GM12865 (cell line): ENCODE data around the gene INVS.

ENCODE experiments used
- DNase-seq: peaks from one replicate; pipeline ENCODE4 v3.0.0; 2010; ENCODE audit warnings: low read depth
- H3K4me3 ChIP-seq: 2 replicates; pipeline ENCODE4 v1.5.1; 2011; ENCODE audit warnings: mild to moderate bottlenecking, low read depth, low read length, control low read depth
- CTCF ChIP-seq: IDR thresholded peaks from 2 replicates; pipeline ENCODE4 v1.5.1; 2011; ENCODE audit warnings: low read length, control low read depth, low read depth, inconsistent platforms; ENCODE audit not compliant: insufficient read depth; ENCODE audit errors: missing control alignments

INVS gene

DNA sequence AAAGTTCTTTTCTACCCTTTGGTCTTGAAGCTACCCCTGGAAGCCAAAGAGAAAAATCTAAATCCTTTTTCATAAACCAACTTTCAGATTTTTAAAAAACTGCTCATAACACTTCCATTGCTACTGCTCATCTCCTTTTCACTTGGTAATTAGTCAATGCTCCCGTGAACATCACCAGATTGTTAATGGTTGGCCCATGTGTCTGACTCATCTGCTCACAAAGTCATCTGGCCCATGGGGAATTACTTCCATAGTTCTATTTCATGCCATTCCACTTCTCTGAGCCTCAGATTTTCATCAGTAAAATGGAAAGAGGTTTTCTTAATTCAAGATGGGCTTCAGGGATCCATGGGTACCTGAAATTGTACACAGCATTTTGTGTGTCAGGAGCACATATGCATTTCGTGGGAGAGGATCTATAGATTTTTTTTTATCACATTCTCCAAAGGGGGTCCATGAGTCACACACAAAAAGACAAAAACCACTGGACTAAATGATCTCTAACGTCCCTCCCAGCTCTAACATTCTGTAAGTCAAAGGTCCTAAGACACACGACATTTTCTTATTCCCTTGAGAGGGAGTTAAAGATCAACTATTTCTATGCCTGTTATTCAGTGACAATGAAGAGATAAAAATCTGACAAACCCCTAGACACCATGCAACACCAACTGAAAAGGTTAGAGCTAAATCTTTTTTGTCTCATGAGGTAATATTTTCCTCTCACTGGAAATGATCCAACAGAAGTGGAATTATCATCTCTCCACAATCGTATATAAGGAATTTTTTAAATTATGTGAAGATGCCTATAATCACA is 178.3 kb downstream of the INVS start:
- DNase-seq, result no peak
- no peak overlapping the region for H3K4me3 ChIP-seq
- no peak for TF ChIP-seq CTCF

GRCh38 chr9:100281066-100281465 is 182.0 kb downstream of the INVS start:
- no peak for TF ChIP-seq CTCF
- DNase-seq, result no peak

GRCh38 chr9:100281676-100282387 is 182.8 kb downstream of the INVS start:
- no peak overlapping the region for H3K4me3 ChIP-seq
- no peak for TF ChIP-seq CTCF

More at GRCh38 chr9:100281066-100281465, 182.0 kb downstream of the INVS start:
- H3K4me3 ChIP-seq, result no peak overlapping the region

GRCh38 chr9:100282388-100282719 is 183.3 kb downstream of the INVS start:
- DNase-seq, result no peak
- TF ChIP-seq CTCF, result no peak
- H3K4me3 ChIP-seq, result no peak overlapping the region

More at GRCh38 chr9:100281676-100282387, 182.8 kb downstream of the INVS start:
- no peak for DNase-seq

DNA sequence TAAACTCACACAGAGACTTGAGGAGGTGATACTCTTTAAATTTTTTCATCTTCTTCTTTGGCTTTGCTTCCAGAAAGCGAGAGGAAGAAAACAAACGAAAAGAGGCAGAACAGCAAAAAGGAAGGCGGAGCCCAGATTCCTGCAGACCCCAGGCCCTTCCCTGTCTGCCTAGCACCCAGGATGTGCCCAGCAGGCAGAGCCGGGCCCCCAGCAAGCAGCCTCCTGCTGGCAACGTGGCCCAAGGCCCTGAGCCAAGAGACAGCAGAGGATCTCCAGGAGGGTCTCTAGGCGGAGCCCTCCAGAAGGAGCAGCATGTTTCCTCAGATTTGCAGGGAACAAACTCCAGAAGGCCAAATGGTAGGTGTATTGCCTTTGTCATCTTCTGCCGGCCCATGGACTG is 185.2 kb downstream of the INVS start:
- no peak for TF ChIP-seq CTCF
- DNase-seq, result no peak
- no peak overlapping the region for H3K4me3 ChIP-seq

DNA sequence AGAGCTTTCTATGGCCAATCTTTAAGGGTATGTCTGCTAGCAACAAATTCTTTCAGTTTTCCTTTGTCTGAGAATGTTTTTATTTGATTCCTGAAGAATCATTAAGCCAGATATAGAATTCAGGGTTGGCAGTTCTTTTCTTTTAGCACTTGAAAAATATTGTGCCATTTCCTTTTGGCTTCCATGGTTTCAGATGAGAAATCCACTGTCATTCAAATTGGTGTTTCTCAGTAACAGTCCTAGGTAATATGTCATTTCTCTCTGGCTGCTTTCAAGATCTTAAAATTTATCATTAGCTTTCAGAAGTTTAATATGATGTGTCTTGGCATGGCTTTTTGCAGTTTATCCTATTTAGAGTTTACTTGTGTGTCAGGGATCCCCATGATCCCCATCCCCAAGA is 186.0 kb downstream of the INVS start:
- TF ChIP-seq CTCF, result no peak
- H3K4me3 ChIP-seq, result no peak overlapping the region
- no peak for DNase-seq
